GM19025 (cell line): ENCODE data around the gene UNC80.

Experiments used
- ATAC-seq: cut with Tn5 transposase; IDR thresholded peaks from one replicate; pipeline ENCODE4 v1.9.1; 2021; ENCODE audit warnings: mild to moderate bottlenecking, low read depth, moderate library complexity; ENCODE audit not compliant: unreplicated experiment

The UNC80 gene

DNA sequence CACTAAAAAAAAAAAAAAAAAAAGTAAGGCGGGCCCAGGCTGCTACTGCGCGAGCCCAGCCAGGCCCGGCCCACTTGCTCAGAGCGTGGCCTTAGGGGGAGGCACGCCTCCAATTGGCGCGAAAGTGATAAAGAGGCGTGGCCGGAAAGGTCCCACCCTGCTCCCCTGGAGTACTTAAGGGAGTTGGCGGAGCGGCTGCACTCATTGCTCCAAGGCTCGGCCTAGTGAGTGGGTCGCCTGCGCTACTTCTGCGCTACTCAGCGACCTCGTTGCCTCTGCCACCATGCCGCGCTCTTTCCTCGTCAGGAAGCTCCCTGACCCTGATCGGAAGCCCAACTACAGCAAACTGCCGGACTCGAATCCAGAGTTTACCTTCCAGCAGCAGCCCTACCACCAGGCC lies 36.9 kb downstream of the UNC80 start:
- no peak for ATAC-seq

DNA sequence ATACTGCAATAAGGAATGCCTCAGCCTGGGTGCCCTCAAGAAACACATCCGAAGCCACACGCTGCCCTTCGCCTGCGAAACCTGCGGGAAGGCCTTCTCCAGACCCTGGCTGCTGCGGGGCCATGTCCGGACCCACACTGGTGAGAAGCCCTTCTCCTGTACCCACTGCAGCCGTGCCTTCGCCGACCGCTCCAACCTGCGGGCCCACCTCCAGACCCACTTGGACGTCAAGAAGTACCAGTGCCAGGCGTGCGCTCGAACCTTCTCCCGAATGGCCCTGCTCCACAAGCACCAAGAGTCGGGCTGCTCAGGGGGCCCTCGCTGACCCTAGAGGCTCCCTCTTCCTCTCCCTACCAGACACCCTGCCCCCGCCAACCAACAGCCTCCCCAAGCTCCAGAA lies 37.6 kb downstream of the UNC80 start:
- no peak for ATAC-seq

DNA sequence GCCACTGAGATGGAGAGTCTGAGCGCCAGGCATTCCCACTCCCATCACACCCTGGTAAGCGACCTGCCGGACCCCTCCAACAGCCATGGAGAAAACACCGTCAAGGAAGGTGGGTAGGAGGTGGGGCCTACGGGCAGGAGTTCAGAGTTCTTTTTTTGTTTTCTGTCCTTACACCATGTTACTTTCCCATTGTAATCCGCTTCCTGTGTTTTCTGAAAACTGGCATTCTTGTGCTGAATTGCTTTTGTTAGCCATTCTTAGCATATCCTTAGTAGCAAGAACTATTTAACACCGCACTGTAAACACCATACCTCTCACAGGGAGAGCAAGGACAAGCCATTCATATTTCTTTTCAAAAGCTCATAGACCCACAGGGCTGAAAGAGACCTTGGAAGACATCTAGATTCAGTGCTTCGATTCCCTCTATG lies 46.2 kb downstream of the UNC80 start:
- no peak for ATAC-seq

DNA sequence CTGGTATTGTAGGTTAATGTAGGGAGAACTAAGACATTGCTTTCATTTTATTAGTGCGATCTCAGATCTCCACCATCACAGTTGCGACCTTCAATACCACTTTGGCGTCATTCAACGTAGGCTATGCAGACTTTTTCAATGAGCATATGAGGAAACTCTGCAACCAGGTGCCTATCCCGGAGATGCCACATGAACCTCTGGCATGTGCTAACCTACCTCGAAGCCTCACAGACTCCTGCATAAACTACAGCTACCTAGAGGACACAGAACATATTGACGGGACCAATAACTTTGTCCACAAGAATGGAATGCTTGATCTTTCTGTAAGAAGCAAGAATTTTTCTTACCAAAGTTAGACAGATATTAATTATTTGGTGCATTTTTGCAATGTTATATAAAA lies 47.3 kb downstream of the UNC80 start:
- no peak for ATAC-seq

DNA sequence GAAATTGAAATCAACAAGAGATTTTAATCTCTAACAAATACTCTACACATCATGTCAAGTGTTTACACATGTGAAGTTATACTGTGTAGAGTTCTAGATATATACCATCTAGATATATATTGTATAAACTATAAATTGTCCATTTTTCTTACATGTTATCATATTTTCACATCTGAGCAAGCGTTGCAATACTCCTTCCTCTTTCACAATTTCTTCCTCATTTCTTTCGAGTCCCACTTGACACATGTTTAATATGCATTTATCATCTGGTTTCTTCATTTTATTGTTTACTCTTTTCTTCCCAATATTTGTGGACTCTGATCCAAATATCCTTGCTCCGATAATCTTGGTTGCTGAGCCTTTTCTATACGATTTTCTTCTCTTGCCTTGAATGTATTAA lies 50.2 kb downstream of the UNC80 start:
- ATAC-seq = no peak

DNA sequence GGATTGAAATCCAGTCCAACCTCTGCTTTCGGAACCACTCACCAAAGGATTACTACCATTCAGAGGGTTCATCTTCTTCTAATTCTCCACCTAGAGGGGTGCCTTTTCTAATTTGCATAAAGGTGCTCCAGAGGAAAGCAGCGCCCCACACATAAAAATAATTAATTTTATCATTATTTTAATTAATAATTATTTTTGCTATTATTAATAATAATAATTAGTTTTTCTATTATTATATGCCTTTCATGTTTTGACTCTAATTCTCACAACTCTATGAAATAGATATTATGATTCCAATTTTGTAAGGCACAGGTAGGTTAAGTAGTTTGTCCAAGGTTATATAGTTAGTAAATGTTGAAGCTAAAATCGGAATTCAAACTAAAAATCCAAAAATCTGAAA lies 51.9 kb downstream of the UNC80 start:
- ATAC-seq = no peak

DNA sequence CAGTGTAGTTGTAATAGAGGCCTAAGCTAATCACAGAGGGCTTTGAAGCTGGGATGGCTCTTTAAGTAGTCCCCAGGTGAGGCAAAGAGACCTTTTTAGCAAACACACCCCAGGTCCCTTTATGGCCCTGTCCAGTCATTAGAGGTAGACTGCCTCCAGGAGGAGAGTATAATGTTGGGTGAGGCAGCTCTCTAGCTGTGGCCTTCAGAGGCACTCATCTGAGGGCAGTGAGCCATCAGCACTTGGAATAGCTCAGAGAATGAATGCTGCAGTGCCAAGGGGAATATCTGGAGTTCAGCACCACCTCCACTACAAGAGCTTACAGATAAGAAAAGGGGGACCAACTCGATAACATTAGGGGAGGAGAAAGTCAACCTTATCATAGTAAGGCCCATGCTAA lies 52.8 kb downstream of the UNC80 start:
- ATAC-seq = no peak

DNA sequence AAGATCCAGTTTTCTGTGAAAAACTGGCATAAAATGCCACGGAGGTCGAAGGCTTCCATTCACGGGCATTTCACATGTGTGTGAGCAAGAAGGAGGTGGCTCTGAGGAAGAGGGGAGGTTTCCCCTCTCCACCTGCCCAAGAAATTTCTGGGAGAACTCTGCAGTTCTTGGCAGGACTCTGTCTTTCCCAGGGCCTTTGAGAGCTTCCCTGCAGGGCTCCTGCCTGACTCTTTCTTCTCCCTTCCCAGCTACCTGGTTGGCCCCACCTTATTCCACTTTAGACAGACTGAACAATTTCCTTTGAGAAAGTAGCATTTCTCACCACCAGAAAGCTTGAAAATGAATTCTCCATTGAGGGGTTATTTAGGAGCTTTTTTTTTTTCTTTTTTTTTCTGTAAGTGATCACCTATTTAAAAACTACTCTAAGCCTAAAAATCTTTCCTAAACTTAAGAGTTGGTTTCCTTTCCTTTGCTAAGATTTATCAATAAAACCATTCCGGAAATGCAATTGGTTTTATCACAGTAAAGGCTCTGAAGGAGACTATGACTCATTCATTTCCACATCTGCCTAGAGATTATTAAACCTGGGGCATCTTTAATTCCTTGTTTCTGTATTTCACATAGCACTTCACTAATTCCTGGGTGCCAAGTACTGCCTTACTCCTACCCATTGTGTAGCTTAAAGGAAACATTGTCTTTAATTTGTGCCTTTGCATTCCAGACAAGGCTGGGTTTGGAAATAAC lies 59.3 kb downstream of the UNC80 start:
- ATAC-seq = no peak

DNA sequence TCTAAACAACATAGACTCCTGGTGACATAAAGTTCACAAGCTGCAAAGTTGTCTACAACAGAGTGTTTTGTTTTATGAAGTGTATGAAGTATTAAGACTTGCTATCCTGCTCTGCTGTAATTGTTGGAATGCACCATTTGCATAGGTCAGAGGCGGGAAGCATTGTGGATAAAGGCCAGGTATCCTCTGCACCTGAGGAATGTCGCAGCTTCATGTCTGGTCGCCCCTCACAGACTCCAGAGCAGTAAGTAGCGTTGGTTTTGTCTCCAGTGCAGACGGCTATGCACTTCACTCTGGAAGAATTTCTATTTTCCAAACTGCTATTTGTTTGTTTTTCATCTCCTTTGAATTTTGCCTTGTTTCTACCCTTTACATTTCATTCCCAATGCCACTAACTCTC lies 63.1 kb downstream of the UNC80 start:
- no peak for ATAC-seq

DNA sequence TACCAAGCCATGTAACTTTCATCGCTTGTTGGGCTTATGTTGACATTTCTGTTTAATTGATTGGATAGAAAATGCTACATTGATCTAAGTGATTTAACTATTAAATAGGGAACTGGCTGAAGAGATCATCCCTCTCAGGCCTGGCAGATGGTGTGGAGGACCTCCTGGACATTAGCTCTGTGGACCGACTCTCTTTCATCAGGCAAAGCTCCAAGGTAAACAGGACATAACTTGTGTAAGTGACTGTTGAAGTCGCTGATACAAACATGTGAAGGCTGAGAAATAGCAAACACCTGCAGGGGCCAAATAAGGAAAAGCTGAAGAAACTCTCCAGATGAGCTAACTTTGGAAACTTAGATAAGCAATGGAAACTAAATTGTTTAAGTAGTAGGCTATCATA lies 68.8 kb downstream of the UNC80 start:
- no peak for ATAC-seq

DNA sequence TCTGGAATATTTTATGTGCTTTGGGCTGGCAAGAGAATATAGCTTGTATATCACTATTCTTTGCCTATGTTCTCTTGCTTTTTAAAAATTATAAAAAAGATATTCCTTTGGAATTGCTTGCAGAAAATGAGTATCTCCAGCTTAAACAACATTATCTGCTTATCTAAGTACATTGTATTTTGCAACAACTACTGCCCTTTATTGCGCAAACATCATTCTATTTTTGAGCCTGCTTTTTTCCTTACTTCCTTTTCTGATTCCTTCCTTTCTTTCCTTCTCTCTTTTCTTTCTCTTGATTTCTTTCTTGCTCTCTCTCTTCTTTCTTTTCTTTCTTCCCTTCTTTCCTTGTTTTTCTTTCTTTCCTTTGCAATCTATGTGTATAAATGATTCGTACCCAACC lies 74.0 kb downstream of the UNC80 start:
- no peak for ATAC-seq

DNA sequence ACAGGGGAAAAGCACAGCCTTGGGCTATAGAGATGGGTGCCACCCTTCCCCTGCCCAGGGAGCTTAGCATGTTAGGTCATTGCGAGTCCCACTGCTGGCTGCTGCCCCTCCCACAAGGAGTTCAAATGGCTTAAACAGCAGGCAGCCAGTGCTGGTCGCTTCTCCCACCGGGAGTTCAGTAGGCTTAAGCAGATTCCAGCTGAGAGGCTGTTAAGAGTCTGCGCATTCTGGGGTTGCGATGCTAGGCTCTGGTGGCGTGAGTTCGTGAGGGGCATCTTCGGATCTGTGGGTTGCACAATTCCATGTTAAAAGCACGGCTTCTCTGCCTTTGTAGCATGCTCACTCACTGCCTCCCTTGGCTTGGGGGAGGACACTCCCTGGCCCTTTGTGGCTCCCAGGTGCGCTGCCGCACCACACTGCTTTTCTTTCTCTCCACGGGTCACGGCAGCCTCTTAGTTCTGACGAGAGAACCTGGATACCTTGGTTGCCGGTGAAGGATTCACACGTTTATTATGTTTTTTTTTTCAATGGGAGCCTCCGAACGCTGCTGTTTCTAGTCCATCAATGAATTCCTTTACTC lies 93.2 kb downstream of the UNC80 start:
- ATAC-seq = no peak

DNA sequence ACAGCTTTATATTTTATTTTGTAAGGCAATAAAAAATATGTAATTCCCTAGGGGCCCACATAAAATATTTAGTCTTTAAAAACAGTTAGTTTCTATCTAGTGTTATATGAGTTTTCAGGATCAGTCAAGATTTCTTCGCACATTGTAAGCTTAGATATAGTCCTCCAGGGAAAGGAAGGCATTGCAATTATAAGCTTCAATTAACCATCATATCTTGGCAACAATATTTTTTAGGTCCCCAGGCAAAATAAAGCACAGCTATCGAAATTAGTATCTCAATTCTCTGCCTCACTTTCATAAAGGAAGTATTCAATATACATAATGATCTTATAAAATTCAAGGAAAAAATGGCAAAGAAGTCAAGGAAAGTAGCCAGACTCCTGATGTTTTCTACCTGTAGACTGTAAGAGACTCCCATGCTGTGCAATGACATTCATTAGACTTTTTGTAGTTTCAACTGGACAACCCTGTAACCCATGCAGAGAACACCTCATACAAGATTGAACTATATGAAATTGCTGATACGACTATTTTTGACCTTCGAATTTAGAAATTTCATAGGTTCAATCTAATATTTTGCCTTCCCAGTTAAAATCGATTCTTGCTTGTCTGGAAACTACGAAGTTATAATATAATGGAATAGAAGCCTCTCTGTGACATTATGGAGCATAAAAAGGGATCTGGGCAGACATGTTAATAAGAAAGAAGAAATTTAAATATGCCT lies 96.8 kb downstream of the UNC80 start:
- ATAC-seq = no peak

DNA sequence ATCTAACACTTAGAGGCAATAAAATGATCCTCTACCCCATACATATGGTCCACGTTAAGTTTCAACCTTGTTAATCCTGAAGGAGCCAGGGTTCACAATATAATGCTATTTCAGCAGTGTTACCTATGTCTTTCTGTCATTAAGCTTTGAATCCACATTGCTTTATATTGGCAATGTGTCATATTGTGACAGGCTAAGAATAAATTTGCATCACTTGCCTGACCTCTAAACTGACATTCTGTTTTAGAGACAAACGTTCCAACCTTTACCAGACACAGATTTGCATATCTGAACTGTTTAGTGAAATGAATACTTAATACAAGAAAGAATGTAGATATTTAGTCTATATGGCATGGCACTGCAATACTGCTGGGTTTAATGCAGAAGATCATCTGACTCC lies 98.4 kb downstream of the UNC80 start:
- ATAC-seq = no peak

DNA sequence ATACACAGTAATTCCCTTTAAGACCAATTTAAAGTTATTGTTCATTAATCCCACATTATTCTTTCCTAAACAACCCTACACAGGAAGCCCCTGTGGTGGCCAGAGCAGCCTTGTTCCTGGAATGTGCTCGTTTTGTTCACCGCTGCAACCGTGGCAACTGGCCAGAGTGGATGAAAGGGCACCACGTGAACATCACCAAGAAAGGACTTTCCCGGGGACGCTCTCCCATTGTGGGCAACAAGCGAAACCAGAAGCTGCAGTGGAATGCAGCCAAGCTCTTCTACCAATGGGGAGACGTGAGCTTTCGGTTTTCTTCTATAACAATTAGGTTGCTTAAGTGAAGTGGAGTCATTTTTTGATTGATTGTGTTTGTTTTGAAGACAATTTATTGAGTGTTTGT lies 101.0 kb downstream of the UNC80 start:
- ATAC-seq = peak; percentile 51

DNA sequence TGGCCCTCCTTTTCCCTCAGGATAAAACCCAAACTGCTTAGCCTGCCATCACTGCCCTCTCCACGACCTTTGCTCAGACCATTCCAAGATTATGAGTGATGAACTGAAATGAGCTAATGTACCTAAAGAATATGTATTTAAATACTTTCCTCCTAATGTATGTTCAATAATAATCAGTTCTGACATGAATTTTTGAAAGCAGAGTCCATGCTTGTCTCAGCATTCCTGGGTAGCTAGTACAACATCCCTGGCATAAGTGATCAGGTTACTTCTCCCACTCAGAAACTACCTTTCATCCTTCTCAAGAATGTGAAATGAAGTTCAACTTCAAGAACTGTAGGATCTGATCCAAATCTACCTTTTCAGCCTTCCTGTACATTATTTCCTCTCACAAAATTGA lies 103.6 kb downstream of the UNC80 start:
- ATAC-seq = no peak

DNA sequence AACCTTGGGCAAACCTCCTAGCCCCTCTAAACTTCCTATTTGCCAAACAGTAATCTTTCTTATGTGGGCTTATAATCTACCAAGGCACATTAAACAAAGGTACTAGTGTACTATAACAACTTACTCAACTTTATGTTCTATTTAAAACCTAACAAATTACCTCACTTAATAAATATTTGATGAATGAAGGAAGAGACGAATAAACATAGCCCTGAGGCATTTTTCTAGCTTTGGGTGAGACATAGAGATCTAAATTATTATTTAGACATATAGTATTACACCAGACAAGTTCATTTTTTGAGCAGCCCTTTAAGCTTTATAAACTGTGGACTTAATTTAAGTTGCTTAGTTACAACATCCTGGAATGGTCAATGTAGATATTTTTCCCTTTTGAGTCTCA lies 104.6 kb downstream of the UNC80 start:
- ATAC-seq = no peak

DNA sequence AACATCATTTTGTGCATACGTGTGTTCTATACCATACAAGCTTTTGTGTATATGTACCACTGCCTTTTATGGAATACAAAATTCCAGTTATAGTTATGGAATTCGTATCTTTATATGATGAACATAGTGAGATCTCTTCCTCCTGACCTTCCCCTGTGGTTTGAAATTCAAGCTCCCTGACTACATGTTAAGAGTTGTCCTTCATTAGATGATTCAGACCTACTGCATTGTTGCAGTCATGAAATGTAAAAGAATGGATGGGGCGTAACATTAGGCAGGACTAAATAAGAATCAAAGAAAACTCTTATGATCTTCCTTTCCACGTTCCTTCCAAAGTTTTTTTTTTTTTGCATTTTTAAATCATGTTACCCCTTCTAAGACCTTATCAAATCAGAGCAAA lies 107.1 kb downstream of the UNC80 start:
- ATAC-seq = no peak

DNA sequence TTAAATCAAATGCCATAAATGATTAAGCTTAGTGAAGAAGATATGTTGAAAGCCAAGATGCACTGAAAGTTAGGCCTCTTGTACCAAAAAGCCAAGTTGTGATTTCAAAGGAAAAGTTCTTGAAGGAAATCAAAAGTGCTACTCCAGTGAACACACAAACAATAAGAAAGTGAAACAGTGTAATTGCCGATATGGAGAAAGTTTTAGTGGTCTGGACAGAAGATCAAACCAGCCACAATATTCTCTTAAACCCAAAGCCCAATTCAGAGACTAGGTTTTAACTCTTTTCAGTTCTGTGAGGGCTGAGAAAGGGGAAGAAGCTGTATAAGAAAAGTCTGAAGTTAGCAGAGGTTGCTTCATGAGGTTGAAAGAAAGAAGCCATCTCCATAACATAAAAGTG lies 129.0 kb downstream of the UNC80 start:
- ATAC-seq = no peak

DNA sequence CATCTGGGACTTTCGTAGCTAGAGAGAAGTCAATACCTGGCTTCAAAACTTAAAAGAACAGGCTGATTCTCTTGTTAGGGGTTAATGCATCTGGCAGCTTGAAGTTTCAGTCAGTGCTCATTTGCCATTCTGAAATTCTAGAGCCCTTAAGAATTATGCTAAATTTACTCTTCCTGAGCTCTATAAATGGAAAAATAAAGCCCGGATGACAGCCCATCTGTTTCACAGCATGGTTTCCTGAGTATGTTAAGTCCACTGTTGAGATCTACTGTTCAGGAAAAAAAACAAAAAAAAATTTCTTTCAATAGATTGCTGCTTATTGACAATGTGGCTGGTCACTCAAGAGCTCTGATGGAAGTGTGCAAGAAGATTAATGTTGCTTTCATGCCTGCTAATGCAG lies 129.5 kb downstream of the UNC80 start:
- ATAC-seq = no peak

DNA sequence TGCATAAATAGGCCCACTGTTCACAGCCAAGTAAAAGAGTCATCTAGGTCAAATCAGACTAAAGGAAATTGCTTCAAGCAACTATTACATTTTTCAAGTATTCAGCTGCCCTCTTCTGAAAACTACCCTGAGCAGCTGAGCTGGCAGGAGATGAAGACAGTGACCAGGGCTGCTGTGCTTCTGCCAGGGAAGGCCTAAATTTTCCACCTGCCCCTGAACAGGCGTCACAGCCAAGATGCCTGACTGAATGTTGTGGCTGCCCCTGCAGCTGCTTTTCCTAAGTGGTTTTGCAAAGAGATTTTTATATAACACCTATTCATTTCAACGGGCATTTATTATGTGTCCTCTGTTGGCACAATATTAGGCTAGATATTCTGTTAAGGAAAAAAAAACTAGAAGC lies 134.1 kb downstream of the UNC80 start:
- no peak for ATAC-seq

DNA sequence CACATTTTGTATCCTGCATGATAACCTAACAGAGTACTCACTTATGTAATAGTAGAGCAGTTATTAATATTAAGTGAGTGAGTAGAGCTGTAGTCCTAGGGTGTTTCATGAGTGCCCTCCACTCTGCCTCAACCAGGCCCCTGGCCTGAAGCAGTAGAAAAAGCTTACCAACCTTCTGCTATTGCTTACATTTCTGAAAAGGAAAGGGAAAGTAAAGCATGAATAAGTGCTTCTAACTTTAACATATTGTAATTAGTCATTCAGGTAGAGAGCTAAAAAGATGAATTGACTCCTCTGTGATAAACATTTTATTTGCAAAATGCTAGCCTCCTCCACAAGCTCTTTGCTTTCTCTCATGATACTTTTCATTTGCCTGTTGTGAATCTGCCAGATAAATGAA lies 136.1 kb downstream of the UNC80 start:
- ATAC-seq = peak; percentile 68
